Mesodermal cell (in vitro differentiated cells): ENCODE measurements around the gene PAGR1. TPM values are rescaled to one million over a fixed set of nuclear protein-coding genes. Genes with fewer than 3 reads are reported as not detected.
"Not testable (repeated sequence)": the region's sequence is repeated elsewhere in the genome, so short reads cannot be mapped to it uniquely, and the experiment has no call there.

ENCODE experiments used
- H3K27ac ChIP-seq: 2 replicates; pipeline ENCODE4 v1.7.0; 2013; ENCODE audit warnings: mild to moderate bottlenecking, low read depth, low read length, moderate library complexity; ENCODE audit not compliant: severe bottlenecking
- H3K36me3 ChIP-seq: 2 replicates; pipeline ENCODE4 v1.7.1; 2013; ENCODE audit warnings: mild to moderate bottlenecking, low read length, moderate library complexity; ENCODE audit not compliant: control insufficient read depth, insufficient read depth
- H3K4me1 ChIP-seq: one replicate; pipeline ENCODE4 v1.7.1; 2013; ENCODE audit warnings: mild to moderate bottlenecking, low read length; ENCODE audit not compliant: insufficient read depth, control insufficient read depth, poor library complexity, severe bottlenecking
- H3K4me3 ChIP-seq: 2 replicates; pipeline ENCODE4 v1.7.0; 2013; ENCODE audit warnings: low read length, control low read depth, mild to moderate bottlenecking; ENCODE audit not compliant: insufficient read depth, poor library complexity, severe bottlenecking; ENCODE audit errors: extremely low read depth
- H3K9me3 ChIP-seq: 2 replicates; pipeline ENCODE4 v1.7.1; 2013; ENCODE audit warnings: mild to moderate bottlenecking, low read length, moderate library complexity; ENCODE audit not compliant: control insufficient read depth
- WGBS, 2 experiments: methylation state at CpG; one replicate each; pipeline ENCODE4 v1.1.5; 2013; ENCODE audit warnings: missing lambda C conversion rate in 2 of 2; ENCODE audit not compliant: insufficient coverage in 2 of 2; 5-methylcytosine and 5-hydroxymethylcytosine counted together
- polyA plus RNA-seq, 2 experiments: library from polyadenylated mRNA; stranded (reverse); fragments of 50-300 nt; gene quantifications; one replicate each; pipeline ENCODE4 v1.2.3, GENCODE V29; 2013

PAGR1 gene
- polyA plus RNA-seq (2013, experiment 1 of 2) = 50.1 TPM
- 40.6 TPM for polyA plus RNA-seq (2013, experiment 2 of 2)

DNA sequence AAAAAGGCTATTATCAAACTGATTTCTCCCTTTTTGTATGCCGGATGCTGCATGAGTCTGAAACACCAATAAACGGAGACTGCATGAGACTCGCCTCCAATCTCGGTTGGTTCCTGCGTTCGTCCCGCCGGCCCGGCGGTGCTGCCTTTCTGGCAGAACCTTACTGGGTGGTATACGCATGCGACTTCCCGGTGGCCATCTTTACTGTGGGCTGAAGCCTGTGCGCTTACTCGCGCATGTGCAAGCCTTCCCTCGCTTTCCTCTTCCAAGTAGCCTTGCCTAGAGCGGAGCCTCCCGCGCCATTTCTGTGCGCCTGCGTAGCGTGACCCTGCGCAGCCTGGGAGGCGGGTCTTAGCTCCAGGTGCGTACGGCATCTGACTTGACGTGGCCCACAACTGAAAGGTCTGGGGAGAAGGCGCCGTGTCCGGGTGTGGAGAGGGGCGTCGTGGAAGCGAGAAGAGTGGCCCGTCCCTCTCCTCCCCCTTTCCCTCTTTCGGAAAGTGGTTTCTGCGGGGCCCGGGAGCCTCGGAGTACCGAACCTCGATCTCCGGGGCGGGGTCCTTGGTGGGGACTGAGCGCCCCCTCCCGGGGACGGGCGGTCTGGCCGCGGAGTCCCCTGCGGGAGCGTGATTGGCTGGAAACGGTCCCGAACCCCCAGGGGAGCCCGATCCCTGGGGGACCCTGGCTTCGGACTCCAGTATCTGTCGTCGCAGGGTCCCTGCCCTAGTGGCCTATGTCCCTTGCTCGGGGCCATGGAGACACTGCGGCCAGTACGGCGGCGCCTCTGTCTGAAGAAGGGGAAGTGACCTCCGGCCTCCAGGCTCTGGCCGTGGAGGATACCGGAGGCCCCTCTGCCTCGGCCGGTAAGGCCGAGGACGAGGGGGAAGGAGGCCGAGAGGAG is at the start of gene PAGR1:
TSS of gene PAGR1 (plus strand) at position 360 of the 901 bp plus-strand sequence. CDS start at position 734, 374 bp downstream.
- H3K27ac ChIP-seq = peak within 1 kb of the TSS; percentile 75
- peak within 1 kb of the TSS; percentile 81 for H3K4me3 ChIP-seq
- H3K36me3 ChIP-seq = peaks cover 25% of the 10 kb centered on the region
- H3K4me1 ChIP-seq = peaks cover 32% of the 10 kb centered on the region
- no peaks in the 10 kb centered on the region for H3K9me3 ChIP-seq
- 0% methylated on average over 54 to 62 of the region's 70 CpGs for WGBS, 2 experiments

DNA sequence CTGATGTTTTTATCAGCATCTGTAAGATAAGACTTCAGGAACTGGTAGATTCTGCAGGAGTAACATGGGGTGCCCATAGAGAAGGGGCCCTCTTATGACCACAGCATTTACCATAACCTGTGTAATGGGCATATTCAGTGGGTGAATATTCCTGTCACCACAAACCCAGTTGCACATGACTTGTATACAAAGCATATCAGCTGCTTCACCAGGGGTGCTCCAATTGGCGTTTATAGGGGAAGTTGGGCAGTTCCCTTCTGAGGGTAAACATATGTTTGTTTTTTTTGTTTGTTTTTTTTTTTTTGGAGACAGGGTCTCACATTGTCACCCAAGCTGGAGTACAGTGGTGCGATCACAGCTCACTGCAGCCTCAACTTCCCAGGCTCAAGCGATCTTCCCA is 49.4 kb upstream of the PAGR1 start:
- H3K36me3 ChIP-seq = no peaks in the 10 kb centered on the region
- WGBS, 2 experiments = 100% methylated on average over 1 to 2 of the region's 3 CpGs
- H3K9me3 ChIP-seq = no peaks in the 10 kb centered on the region
- no peak overlapping the region for H3K27ac ChIP-seq
- H3K4me3 ChIP-seq = no peak overlapping the region
- H3K4me1 ChIP-seq = no peaks in the 10 kb centered on the region

DNA sequence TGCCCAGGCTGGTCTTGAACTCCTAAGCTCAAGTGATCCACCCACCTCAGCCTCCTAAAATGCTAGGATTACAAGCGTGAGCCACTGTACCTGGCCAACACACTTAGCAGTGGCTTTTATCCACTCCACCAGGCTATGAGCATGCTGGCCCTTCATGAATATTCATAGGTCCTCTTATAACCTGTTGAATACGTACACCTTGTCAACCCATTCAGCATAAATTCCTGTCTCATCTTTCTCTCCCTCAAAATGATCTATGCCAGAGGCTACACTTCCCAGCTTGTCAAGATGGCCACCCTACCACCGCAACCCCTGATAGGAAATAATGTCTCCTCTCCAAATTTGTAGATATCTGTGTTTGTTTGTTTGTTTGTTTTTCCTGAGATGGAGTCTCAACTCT is 48.9 kb upstream of the PAGR1 start:
- Histone ChIP-seq H3K9me3 (no peaks in the 10 kb centered on the region), H3K36me3 (no peaks in the 10 kb centered on the region), H3K4me1 (no peaks in the 10 kb centered on the region), H3K27ac (no peak overlapping the region), H3K4me3 (no peak overlapping the region)
- 88% methylated on average over 2 of the region's 3 CpGs for WGBS, 2 experiments

DNA sequence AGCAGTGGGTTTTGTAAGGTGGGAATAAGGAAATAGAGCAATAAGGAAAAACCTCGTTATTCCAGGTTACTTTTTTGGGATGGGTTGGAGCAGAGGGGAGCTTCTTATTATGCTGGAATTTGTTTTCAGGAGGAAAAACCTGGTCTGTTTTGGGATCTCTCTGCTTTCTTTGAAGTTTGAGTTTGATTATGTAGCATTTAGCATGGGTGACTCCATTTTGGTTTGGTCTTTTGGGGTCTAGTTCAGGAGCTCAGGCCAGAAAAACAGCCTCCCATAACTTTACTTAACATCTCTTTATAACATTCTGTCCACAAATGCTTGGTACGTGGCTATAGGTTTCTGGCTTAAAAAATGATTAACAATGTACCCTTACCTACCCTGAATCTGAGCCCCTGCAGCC is 46.4 kb upstream of the PAGR1 start:
- H3K27ac ChIP-seq = no peak overlapping the region
- no peaks in the 10 kb centered on the region for H3K9me3 ChIP-seq
- WGBS, 2 experiments = 75 to 85% methylated on average over 1 to 2 of the region's 2 CpGs
- no peaks in the 10 kb centered on the region for H3K4me1 ChIP-seq
- H3K4me3 ChIP-seq = no peak overlapping the region
- H3K36me3 ChIP-seq = no peaks in the 10 kb centered on the region

DNA sequence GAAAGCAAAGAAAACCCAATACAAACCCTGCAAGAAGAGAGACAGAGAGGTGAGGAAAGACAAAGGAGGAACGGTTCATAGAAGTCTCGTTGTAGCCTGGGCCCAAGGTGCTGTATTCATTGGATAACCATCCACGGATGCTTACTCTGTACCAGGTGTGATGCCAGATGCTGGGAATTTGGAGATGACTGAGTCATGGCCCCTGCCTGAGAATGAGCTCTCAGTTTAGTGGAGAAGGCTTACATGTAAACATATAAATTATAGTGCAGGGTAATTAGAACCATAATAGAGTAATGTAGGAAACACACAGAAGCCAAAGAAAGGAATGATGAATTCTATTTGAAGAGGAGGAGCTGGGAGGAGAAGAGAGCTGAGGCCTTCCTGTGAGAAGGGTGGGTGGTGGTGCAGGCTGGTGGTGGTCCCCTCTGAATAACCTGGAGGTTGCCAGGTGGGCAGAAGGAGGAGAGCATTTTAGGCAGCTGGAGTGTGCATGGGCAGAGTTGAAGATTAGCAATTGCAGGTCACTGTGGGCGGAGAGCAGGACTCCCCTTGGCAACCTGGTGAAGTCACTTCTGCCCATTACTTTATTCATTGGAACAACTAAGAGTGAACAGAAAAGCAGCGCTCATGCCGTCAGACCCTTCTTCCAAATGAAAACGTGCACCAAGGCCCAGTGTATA is 45.6 kb upstream of the PAGR1 start:
- Histone ChIP-seq H3K4me3 (no peak overlapping the region), H3K4me1 (no peaks in the 10 kb centered on the region), H3K9me3 (no peaks in the 10 kb centered on the region), H3K27ac (no peak overlapping the region), H3K36me3 (no peaks in the 10 kb centered on the region)
- 90 to 100% methylated on average over 3 to 4 of the region's 7 CpGs for WGBS, 2 experiments

DNA sequence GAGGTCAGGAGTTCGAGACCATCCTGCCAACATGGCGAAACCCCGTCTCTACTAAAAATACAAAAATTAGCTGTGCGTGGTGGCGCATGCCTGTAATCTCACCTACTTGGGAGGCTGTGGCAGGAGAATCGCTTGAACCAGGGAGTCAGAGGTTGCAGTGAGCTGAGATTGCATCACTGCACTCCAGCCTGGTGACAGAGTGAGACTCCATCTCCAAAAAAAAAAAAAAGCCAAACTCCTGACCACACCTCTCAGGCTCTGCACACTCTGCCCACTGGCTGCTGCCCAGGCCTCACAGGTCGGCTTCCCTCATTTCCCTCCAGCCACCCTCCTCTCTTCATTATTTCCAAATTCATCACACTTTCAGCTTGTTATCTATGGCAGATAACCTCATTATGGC is 43.6 kb upstream of the PAGR1 start:
- not testable (repeated sequence) for H3K36me3 ChIP-seq, H3K4me3 ChIP-seq, H3K27ac ChIP-seq, H3K9me3 ChIP-seq, H3K4me1 ChIP-seq
- WGBS, 2 experiments = 94 to 97% methylated on average over 7 of the region's 7 CpGs

DNA sequence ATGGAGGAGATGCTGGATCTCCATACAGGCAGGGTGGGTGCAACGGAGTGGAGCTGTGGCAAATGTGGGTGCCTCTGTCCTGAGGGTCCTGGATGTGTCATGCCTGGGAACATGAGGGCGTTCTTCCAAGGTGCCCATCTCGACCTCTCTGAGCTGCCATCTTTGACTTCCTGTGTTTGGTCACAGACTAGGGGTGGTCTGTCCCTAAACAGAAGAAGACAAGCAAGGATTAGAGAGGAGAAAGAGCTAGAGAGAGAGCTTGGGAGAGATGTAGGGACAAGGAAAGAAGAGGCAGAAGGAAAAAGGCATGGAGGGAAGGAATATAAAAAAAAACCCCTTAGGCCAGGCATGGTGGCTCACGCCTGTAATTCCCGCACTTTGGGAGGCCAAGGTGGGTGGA is 41.2 kb upstream of the PAGR1 start:
- H3K4me3 ChIP-seq = no peak overlapping the region
- 90 to 94% methylated on average over 3 of the region's 5 CpGs for WGBS, 2 experiments
- peaks cover 10% of the 10 kb centered on the region for H3K4me1 ChIP-seq
- no peaks in the 10 kb centered on the region for H3K9me3 ChIP-seq
- H3K27ac ChIP-seq = no peak overlapping the region
- no peaks in the 10 kb centered on the region for H3K36me3 ChIP-seq

DNA sequence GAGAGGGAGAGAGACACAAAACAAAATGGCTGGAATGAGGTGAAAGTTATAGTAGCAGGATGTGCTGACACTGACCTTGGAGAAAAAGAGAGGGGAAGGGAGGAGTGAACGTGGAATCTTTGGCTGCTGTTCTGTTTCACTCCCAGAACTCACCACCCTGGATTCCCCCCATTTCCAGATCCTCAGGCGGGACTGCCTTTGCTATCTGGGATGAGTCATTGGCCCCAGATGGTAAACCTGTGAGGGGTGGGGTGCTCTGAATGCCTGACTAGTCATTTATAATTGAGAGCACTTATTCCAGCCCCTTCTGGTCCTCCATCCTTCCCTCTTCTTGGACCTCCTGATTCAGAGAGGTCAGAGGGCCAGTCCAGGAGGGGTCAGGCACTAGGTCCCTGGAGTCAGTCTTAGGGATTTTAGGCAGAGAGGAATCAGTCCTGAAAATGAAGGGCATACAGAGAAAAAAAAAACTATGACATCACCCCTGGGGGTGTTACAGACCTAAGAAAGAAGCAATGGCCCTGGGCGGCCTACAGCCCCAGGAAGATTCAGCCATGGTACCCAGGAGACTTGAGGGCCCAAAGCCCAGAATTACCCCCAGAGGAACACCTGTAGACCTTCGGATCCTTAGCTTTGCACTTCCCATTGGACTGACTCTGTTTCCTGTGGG is 40.1 kb upstream of the PAGR1 start:
- 74 to 91% methylated on average over 2 of the region's 4 CpGs for WGBS, 2 experiments
- Histone ChIP-seq H3K4me3 (no peak overlapping the region), H3K9me3 (no peaks in the 10 kb centered on the region), H3K4me1 (peaks cover 12% of the 10 kb centered on the region), H3K36me3 (no peaks in the 10 kb centered on the region), H3K27ac (no peak overlapping the region)

DNA sequence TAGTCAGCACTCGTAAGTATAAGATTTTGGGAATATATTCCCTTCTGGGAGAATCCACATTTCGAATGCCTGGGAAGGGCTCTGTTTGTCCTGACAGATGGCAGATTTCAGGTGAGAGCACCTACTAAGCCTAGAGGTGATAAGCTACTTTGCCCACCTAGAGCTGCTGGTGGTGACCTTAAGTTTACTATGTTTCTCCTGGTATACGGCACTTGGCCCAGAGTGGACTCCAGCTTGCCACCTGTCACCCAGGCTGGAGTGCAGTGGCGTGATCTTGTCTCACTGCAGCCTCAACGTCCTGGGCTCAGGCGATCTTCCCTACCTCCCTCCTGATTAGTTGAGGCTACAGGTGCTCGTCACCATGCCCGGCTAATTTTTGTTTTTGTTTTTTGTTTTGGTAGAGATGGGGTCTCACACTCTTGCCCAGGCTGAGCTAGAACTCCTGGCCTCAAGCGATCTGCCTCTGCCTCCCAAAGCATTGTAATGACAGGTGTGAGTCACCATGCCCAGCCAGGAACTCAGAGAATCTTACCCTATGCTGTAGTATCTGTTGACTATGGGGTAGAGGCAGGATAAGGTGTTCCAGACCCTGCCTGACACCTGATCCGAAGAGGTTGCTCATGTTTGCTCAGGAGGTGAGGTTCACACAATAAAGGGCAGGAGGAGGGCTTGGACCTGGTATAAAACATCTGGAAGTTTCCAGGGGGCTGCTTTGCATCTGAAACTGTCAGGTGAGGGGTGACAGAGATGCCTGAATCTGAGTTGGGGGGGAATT is 38.2 kb upstream of the PAGR1 start, which contains the start of gene ZG16:
TSS of gene ZG16 (plus strand) at position 681 of the 775 bp plus-strand sequence. CDS start 1,011 bp downstream, outside the sequence.
- Histone ChIP-seq H3K4me3 (no peak within 1 kb of the TSS), H3K27ac (no peak within 1 kb of the TSS), H3K9me3 (no peaks in the 10 kb centered on the region), H3K36me3 (no peaks in the 10 kb centered on the region), H3K4me1 (peaks cover 12% of the 10 kb centered on the region)
- WGBS, 2 experiments = 94 to 95% methylated on average over 6 to 7 of the region's 10 CpGs

DNA sequence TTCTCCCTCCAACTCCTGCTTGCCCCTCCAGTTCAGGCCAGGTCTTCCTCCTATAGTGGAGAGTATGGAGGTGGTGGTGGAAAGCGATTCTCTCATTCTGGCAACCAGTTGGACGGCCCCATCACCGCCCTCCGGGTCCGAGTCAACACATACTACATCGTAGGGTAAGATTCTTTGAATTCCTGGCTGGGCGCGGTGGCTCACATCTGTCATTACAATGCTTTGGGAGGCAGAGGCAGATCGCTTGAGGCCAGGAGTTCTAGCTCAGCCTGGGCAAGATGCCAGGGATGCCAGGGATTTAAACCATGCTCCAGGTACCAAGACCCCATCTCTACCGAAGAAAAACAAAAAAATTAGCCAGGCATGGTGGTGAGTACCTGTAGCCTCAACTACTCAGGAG is 36.5 kb upstream of the PAGR1 start:
- no peaks in the 10 kb centered on the region for H3K9me3 ChIP-seq
- 51 to 60% methylated on average over 5 to 10 of the region's 10 CpGs for WGBS, 2 experiments
- no peak overlapping the region for H3K27ac ChIP-seq
- H3K36me3 ChIP-seq = no peaks in the 10 kb centered on the region
- no peak overlapping the region for H3K4me3 ChIP-seq
- peaks cover 12% of the 10 kb centered on the region for H3K4me1 ChIP-seq
